Esophagus muscularis mucosa (tissue), 4 donors: ENCODE measurements around the gene LHPP. TPM values are rescaled to one million over a fixed set of nuclear protein-coding genes. Genes with fewer than 3 reads are reported as not detected.
"Not testable (repeated sequence)": the region's sequence is repeated elsewhere in the genome, so short reads cannot be mapped to it uniquely, and the experiment has no call there.

Experiments
- DNase-seq: peaks from one replicate; pipeline ENCODE4 v3.0.0-alpha.2; 2017; ENCODE audit errors: extremely low spot score
- H3K27ac ChIP-seq, 4 donors: fragments of 200-600 bp; sonication (generic); replicated peaks in 1 of 4; 1 replicate in 3 of 4; 2 replicates in 1 of 4; pipeline ENCODE4 v1.5.1; 2016 to 2019; ENCODE audit warnings: mild to moderate bottlenecking in 1 of 4
- H3K27me3 ChIP-seq, 4 donors: fragments of 200-600 bp; sonication (generic); one replicate each; pipeline versions ENCODE4 v1.5.1 to v1.6.0; 2016 to 2019
- H3K36me3 ChIP-seq, 4 donors: fragments of 200-600 bp; sonication (generic); one replicate each; pipeline ENCODE4 v1.5.1; 2016 to 2019
- H3K4me1 ChIP-seq, 4 donors: fragments of 200-600 bp; sonication (generic); one replicate each; pipeline ENCODE4 v1.5.1; 2016 to 2019
- H3K4me3 ChIP-seq, 4 donors: fragments of 200-600 bp; sonication (generic); 1 replicate in 2 of 4; 2 replicates in 2 of 4; pipeline ENCODE4 v1.5.1; 2016 to 2019; ENCODE audit warnings: mild to moderate bottlenecking in 4 of 4, moderate library complexity in 1 of 4
- H3K9me3 ChIP-seq, 4 donors: fragments of 200-600 bp; sonication (generic); 1 replicate in 3 of 4; 2 replicates in 1 of 4; pipeline ENCODE4 v1.5.1; 2016 to 2019
- CTCF ChIP-seq, 3 experiments: fragments of 200-600 bp in 2 of 3; fragments of 450-650 bp in 1 of 3; sonication (generic) in 2 of 3; IDR thresholded peaks; one replicate each; pipeline ENCODE4 v1.5.1; 2017 to 2019; ENCODE audit warnings: antibody characterized with exemption in 3 of 3, mild to moderate bottlenecking in 2 of 3, moderate library complexity in 1 of 3
- EP300 ChIP-seq: sonication (generic); formaldehyde crosslinking; IDR thresholded peaks from one replicate; pipeline ENCODE4 v1.6.1; 2017; ENCODE audit warnings: antibody characterized with exemption
- POLR2A ChIP-seq: fragments of 450-650 bp; IDR thresholded peaks from one replicate; pipeline ENCODE4 v1.6.1; 2017; ENCODE audit warnings: antibody characterized with exemption, moderate library complexity, mild to moderate bottlenecking, low read depth
- POLR2AphosphoS5 ChIP-seq, 2 donors: sonication (generic); formaldehyde crosslinking; IDR thresholded peaks; one replicate each; pipeline ENCODE4 v1.6.1; 2017; ENCODE audit warnings: antibody characterized with exemption in 2 of 2
- WGBS: methylation state at CpG from one replicate; pipeline ENCODE4 v1.1.5; 2018; 5-methylcytosine and 5-hydroxymethylcytosine counted together
- intact Hi-C: fragments of 100-400 bp; cut with DNase I; formaldehyde crosslinking; loops from one replicate; pipeline ENCODE4 v1.15.1; 2023
- total RNA-seq, 4 donors: library from RNA; depleted of rRNA; stranded (reverse); fragments of >200 nt; gene quantifications; one replicate each; pipeline versions ENCODE4 v1.1.0 to v1.2.1, GENCODE V29; 2016

Gene LHPP
- total RNA-seq, 4 donors from 2014 or later = 10.8 to 20.9 (median 15.7) TPM

- Histone ChIP-seq H3K27me3 (no peaks in the 10 kb centered on the region), H3K36me3 (no peaks in the 10 kb centered on the region), H3K4me1 (peaks cover 12 to 34% (median 30%) of the 10 kb centered on the region in 4 donors), H3K27ac (no peak overlapping the region), H3K4me3 (no peak overlapping the region), H3K9me3 (no peaks in the 10 kb centered on the region)
- WGBS = 79% methylated on average over 9 of the region's 11 CpGs
- DNase-seq = no peak
- intact Hi-C loops = no loop called here
- TF ChIP-seq CTCF (IDR thresholded peaks at IDR 0.05) (no peak), EP300 (no peak), POLR2AphosphoS5 (IDR thresholded peaks at IDR 0.05) (no peak), POLR2A (no peak)
These were observed 148.1 kb downstream of the LHPP start for GRCh38 chr10:124609698-124610097.

GRCh38 chr10:124610186-124610585 lies 148.6 kb downstream of the LHPP start:
- intact Hi-C loops, H3K27me3 ChIP-seq, H3K4me3 ChIP-seq, H3K27ac ChIP-seq, H3K9me3 ChIP-seq, DNase-seq, H3K36me3 ChIP-seq: not testable (repeated sequence)
- H3K4me1 ChIP-seq = peaks cover 12 to 33% (median 30%) of the 10 kb centered on the region in 4 donors
- 96% methylated on average over 18 of the region's 19 CpGs for WGBS

GRCh38 chr10:124610851-124611250 lies 149.2 kb downstream of the LHPP start:
- H3K27me3 ChIP-seq, H3K4me3 ChIP-seq, H3K27ac ChIP-seq, H3K9me3 ChIP-seq, intact Hi-C loops, H3K36me3 ChIP-seq, DNase-seq: not testable (repeated sequence)
- peaks cover 12 to 33% (median 29%) of the 10 kb centered on the region in 4 donors for H3K4me1 ChIP-seq
- WGBS = 72% methylated on average over 6 of the region's 17 CpGs

GRCh38 chr10:124611738-124612137 lies 150.1 kb downstream of the LHPP start:
- TF ChIP-seq EP300 = no peak
- no peak for TF ChIP-seq CTCF (IDR thresholded peaks at IDR 0.05)
- TF ChIP-seq POLR2AphosphoS5 (IDR thresholded peaks at IDR 0.05) = no peak
- no peak for TF ChIP-seq POLR2A
- 71% methylated on average over 6 of the region's 11 CpGs for WGBS
- Histone ChIP-seq H3K9me3 (no peaks in the 10 kb centered on the region), H3K27me3 (no peaks in the 10 kb centered on the region), H3K36me3 (peaks cover 0 to 8% (median 6%) of the 10 kb centered on the region in 4 donors), H3K4me3 (no peak overlapping the region), H3K27ac (peak overlapping the region in 1 of 4 donors; percentile 5), H3K4me1 (peaks cover 12 to 33% (median 27%) of the 10 kb centered on the region in 4 donors)
- DNase-seq = no peak
- intact Hi-C loops = no loop called here

- Histone ChIP-seq H3K4me1 (peaks cover 12 to 33% (median 27%) of the 10 kb centered on the region in 4 donors), H3K36me3 (peaks cover 0 to 20% (median 16%) of the 10 kb centered on the region in 4 donors), H3K9me3 (no peaks in the 10 kb centered on the region), H3K4me3 (no peak overlapping the region), H3K27me3 (no peaks in the 10 kb centered on the region), H3K27ac (peak overlapping the region in 3 of 4 donors; percentile 5 to 38 (median 13))
- intact Hi-C loops = no loop called here
- TF ChIP-seq EP300 = no peak
- no peak for TF ChIP-seq CTCF (IDR thresholded peaks at IDR 0.05)
- no peak for TF ChIP-seq POLR2A
- no peak for TF ChIP-seq POLR2AphosphoS5 (IDR thresholded peaks at IDR 0.05)
- DNase-seq = no peak
- 61% methylated on average over 17 of the region's 18 CpGs for WGBS
These were observed 151.2 kb downstream of the LHPP start for GRCh38 chr10:124612611-124613498.
